Stimulated activated CD4-positive, alpha-beta T cell treated with anti-CD3 and anti-CD28 coated beads, Interleukin-15, amount 100 ng/mL, for 48 hours (primary cell): ENCODE results near the gene ZNF691.
"Not testable (repeated sequence)": the region's sequence is repeated elsewhere in the genome, so short reads cannot be mapped to it uniquely, and the experiment has no call there.

ENCODE experiments used
- DNase-seq, 2 donors: peaks; one replicate each; pipeline ENCODE4 v3.0.0-alpha.2; 2020; ENCODE audit warnings: low read depth in 2 of 2

The ZNF691 gene

DNA sequence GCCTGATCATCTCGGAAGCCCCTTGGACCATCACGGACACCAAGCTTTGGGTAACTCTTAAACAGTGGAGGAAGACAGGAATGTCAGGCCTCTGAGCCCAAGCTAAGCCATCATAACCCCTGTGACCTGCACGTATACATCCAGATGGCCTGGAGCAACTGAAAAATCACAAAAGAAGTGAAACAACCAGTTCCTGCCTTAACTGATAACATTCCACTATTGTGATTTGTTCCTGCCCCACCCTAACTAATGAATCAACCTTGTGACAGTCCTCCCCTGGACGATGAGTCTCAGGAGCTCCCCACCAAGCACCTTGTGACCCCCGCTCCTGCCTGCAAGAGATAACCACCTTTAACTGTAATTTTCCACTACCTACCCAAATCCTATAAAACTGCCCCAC, 13.0 kb downstream of the ZNF691 start:
- DNase-seq = not testable (repeated sequence)

DNA sequence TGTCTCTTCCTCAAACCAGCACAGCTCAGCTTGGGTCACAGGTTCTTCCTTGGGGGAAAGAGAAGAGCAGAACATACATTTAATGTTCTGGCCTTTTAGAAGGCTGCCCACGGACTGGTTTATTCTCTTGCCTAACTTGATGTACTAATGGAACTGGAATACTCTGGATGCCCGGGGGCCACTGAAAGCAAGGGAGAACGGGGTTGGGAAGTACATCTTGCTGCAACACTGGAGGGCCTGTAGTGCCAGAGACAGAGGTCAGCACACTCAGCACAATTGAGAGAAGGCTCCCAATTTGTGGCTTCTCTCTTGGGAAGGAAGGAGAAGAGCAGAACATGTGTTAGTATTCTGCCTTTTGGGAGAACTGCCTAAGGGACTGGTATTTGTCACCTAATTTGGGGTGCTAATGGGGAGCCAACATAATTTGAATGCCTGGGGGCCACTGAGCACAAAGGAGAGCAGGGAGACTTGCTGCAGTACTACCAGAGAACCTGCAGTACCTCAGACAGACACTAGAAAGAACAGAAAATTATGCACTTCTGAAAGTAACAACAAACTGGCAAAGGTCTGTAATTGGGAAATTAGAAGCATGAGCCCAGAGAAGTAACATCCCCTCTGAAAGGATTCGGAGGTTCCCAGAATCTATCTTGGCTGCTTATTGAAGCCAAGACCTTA, 14.1 kb downstream of the ZNF691 start:
- no peak for DNase-seq

DNA sequence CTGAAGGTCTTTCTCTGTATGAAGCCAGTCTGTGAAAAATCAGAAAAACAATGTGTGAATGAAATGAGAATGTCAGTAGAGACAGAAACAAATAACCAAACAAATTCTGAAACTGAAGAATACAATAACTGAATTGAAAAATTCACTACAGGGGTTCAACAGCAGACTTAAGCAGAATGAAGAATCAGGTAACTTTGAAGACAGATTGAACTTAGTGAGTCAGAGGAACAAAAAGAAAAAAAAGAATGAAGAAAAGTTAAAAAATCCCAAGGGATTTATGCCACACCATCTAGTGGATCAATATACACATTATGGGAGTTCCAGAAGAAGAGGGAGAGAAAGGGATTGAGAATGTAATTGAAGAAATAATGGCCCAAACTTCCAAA, 14.6 kb downstream of the ZNF691 start:
- DNase-seq = no peak

DNA sequence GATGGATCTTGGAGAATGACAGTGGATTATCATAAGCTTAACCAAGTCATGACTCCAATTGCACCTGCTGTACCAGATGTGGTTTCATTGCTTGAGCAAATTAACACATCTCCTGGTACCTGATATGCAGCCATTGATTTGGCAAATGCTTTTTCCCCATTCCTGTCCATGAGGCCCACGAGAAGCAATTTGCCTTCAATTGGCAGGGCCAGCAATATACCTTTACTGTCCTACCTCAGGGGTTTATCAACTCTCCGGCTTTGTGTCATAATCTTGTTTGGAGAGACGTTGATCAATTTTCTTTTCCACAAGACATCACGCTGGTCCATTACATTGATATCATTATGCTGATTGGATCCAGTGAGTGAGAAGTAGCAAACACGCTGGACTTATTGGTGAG, 20.1 kb downstream of the ZNF691 start:
- DNase-seq = no peak

DNA sequence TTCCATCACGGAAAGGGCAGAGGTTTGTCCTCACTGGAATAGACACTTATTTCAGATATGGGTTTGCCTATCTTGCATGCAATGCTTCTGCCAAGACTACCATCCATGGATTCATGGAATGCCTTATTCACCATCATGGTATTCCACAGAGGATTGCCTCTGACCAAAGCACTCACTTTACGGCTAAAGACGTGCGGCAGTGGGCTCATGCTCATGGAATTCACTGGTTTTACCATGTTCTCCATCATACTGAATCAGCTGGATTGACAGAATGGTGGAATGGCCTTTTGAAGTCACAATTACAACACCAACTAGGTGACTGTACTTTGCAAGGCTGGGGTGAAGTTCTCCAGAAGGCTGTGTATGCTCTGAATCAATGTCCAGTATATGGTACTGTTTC, 22.1 kb downstream of the ZNF691 start:
- not testable (repeated sequence) for DNase-seq

DNA sequence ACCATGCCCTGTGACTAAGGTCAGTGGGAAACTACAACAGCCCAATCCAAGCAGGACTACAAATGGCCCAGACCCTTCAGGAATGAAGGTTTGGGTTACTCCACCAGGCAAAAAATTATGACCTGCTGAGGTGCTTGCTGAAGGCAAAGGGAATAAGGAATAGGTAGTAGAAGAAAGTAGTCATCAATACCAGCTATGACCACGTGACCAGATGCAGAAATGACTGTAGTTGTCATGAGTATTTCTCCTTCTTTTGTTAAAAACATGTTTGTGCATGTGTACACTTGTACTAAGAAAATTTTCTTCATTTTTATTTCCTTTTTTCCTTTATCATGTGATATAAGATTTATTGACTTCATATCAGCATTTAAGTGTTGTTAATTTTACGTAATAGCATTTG, 22.8 kb downstream of the ZNF691 start:
- not testable (repeated sequence) for DNase-seq

DNA sequence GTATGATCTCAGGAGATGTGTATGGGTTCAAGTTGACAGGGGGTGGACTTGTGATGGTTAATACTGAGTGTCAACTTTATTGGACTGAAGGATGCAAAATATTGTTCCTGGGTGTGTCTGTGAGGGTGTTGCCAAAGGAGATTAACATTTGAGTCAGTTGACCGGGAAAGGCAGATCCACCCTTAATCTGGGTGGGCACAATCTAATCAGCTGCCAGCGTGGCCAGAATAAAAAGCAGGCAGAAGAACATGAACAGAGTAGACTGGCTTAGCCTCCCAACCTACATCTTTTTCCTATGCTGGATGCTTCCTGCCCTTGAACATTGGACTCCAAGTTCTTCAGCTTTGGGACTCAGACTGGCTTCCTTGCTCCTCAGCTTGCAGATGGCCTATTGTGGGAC, 23.3 kb downstream of the ZNF691 start:
- not testable (repeated sequence) for DNase-seq

DNA sequence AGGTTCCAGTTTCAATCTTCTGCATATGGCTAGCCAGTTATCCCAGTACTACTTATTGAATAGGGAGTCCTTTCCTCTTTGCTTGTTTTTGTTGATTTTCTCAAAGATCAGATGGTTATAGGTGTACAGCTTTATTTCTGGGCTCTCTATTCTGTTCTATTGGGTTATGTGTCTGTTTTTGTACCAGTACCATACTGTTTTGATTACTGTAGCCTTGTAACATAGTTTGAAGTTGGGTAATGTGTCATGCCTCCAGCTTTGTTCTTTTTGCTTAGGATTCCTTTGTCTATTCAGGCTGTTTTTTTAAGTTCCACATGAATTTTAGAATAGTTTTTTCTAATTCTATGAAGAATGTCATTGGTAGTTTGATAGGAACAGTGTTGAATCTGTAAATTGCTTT, 26.7 kb downstream of the ZNF691 start:
- not testable (repeated sequence) for DNase-seq

DNA sequence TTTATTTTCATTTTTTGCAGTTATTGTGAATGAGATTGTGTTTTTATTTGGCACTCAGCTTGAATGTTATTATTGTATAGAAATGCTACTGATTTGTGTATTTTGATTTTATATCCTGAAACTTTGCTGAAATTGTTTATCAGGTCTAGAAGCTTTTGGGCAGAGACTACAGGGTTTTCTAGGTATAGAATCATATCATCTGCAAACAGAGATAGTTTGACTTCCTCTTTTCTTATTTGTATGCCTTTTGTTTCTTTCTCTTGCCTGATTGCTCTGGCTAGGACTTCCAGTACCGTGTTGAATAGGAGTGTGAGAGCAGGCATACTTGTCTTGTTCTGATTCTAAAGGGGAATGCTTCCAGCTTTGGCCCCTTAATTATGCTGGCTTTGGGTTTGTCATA, 27.3 kb downstream of the ZNF691 start:
- DNase-seq = no peak

DNA sequence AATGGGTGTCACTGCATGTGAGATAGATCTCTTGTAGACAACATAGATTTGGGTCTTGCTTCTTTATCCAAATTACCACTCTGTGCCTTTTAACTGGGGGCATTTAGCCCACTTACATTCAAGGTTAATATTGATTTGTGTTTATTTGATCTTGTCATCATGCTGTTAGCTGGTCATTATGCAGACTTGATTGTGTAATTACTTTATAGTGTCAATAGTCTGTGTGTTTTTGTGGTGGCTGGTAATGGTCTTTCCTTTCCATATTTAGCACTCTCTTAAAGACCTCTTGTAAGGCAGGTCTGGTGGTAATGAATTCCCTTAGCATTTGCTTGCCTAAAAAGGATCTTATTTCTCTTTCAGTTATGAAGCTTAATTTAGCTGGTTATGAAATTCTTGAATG, 29.6 kb downstream of the ZNF691 start:
- no peak for DNase-seq

DNA sequence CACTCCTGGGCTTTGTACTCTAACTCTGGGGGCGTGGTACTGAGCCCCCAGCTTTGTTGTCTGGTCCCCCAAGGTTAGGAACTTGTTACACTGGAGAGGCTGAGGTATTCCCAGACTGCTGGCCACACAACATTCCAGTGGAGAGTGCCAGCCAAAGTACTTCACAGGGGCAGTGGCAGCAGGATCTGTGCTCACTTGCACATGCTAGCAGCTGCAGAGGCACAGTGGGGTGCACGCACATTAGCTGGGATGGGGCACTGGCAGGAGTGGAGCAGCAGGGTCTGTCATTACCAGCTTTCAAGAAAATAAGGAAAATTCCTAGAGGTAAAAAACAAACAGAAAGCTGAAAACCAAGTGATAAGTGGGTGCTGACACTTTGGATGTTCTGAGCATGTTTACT, 31.0 kb downstream of the ZNF691 start:
- no peak for DNase-seq

DNA sequence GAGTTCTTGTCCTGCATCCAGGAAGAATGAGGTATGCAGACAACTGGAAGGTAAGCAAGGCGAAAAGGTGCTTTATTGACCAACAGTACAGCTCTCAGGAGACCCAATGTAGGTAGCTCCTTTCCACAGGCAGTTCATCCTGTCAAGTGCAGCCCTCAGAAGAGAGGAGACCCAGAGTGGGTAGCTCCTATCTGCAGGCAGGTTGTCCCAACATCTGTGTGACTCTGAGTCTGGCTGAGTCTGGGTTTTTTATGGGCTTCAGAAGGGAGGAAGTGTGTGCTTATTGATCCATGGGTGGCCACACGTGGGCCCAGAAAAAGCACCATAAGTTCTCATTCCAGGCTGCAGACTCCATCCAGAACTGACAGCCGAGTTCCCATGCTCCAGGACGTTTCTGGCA, 34.0 kb downstream of the ZNF691 start:
- no peak for DNase-seq

DNA sequence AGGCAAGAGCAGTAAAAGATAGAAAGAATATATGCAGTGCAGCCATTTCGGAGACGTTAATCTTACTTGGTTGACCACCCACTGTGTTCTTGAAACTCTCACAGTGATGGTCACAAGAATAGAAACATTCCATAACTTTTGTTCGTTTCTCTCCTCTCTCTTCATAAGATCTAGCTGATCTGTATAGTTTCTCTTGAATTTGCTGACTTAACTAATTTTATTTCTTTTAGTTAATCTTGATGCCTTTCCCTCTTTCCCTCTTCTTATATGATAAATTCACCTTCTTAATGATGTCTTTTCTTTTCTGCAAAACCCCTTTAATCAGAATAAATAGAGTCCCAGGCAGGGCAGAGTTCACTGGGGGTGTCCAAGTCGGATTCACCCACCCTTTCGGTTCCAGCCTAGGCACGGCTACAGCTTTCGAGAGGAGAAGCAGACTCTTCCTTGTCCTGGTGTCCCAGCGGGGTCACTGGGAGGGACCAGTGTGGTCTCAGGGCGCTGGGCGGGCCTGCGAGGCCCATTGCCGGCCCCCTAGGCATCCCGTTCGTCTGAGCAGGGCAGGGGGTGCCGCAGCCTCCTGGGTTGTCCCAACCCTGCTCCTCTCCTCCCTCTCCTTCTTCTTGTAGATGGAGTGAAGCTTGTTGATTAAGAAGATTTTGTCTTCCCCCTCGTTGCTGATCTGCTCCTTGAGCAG, 39.8 kb downstream of the ZNF691 start:
- no peak for DNase-seq

DNA sequence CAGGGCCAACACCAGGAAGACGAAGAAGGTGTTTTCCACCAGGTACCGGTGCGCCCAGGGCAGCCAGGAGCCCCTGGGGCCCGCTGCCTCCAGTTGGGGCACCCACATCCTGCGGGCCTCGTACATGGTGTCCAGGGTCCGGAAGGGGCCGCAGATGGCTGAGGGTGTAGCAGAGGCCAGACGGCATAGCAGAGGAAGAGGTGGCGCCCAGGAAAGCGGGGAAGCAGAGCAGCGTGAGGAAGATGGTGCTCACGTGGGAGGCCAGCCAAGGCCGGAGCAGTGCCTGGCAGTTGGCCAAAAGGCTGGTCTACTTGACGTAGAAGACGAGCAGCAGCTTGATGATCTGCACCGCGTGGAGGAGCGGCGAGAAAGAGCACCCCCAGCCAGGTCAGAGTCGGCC, 40.4 kb downstream of the ZNF691 start:
- no peak for DNase-seq

DNA sequence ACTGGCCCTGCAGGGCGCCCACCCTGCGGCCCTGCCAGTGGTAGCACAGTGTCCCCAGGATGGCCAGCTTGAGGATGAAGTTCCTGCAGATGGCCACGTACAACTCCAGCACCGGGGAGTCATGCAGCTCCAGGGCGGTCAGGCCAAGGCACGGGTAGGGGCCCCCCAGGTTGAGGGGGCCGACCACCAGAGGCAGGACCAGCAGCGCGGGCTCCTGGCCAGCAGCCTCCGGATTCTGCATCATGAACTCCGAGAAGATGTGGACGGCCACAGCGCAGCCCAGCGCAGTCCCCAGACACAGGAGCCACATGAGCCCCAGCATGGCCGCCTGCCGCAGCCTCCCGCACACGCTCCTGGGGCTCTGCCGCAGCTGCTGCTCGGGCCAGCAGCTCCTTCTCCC, 41.0 kb downstream of the ZNF691 start:
- no peak for DNase-seq

DNA sequence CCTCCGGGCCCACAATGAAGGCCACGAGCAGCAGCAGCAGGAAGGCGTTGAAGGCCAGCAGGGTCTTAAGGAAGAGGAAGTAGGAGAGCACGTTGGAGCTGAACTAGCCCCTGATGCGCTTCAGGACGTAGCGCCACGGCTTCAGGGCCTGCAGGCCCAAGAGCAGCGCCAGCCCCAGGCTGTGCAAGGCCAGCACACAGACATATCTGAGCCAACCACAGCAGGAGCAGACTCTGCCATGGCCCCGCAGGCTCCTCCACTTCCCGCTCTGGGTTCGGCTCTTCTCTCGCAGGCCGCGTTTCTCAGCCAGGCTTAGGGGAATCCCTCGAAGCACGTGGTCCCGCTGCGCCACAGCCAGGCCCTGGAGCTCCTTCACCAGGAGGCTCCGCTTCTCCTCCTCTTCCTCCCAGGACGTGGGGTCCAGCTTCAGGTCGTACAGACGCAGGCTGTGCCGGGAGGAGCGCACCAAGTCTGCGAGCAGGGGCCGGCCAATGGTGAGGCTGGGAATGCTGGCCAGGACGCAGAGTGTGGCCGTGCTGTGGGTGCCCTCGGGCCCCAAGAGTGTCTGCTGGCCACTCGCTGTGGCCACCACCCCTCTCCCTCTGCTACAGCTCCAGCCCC, 41.7 kb downstream of the ZNF691 start:
- no peak for DNase-seq

DNA sequence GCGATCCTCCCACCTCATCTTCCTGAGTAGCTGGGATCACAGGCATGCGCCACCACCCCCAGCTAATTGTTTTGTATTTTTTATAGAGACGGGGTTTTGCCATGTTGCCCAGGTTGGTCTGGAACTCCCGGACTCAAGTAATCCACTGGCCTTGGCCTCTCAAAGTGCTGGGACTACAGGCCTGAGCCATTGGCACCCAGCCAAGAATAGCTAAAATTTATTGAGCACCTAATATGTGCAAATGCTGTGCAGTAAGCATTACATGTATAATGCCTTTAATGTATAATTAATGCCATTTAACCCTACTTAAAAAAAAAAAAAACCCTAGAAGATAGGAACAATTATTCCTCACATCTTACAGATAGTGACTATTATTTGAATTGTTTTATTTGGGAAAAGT, 42.9 kb downstream of the ZNF691 start:
- no peak for DNase-seq

DNA sequence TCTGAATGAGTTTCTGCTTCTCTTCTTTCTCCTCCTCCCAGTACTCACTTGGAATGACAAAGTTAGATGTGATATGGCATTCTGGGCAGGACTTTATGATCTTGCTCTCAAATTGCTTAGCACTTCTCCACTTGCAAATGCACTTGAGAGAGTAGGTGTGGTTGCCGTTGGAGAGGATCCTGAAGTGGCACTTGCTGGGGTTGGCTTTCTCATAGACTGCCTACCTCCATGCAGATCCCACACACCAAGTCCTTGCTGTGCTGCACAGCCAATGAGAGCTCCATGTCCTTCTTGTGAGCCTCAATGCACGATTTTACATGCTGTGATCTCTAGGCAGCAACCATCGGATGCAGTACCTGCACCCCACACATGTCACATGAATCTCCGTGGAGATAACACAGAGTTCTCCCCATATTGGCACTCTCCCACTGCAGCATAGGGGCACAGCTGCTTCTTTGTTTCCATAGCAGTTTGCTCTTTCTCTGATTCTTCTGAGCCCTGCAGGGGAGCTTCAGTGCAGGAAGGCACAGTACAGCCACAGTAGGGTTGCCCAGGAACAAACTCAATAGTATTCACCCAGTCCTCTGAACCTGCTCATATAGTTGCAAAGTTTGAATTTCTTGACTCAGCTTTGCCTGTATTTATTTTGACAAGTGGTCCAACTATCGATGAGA, 45.2 kb downstream of the ZNF691 start:
- no peak for DNase-seq

DNA sequence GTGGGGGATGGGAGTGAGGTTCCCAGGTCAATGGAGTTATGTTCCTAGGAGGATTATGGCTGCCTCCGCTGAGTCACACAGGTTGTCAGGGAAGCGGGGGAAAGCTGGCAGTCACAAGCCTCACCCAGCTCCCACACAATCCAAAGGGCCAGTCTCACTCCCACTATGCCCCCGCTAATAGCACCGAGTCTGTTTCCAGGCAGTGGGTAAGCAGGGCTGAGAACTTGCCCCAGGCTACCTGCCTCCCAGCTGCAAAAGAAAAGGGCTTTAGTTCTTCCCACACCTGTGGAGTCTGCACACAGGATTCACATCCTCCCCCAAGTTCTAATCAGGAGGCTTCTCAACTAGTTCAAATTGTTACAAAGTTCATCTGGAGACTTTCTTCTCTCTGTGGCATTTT, 53.5 kb downstream of the ZNF691 start:
- DNase-seq = not testable (repeated sequence)
